ENCODE data around the gene ZNF700.
"Not testable (repeated sequence)": the region's sequence is repeated elsewhere in the genome, so short reads cannot be mapped to it uniquely, and the experiment has no call there.

Gene ZNF700

DNA sequence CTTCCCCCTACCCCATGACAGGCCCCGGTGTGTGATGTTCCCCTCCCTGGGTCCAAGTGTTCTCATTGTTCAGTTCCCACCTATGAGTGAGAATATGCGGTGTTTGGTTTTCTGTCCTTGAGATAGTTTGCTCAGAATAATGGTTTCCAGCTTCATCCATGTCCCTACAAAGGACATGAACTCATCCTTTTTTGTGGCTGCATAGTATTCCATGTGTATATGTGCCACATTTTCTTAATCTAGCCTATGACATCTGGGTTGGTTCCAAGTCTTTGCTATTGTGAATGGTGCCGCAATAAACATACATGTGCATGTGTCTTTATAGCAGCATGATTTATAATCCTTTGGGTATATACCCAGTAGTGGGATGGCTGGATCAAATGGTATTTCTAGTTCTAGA lies 13.5 kb downstream of the ZNF700 start:
- H3K9me3 ChIP-seq (ENCODE audit: control insufficient read depth, low read length): peaks cover 57% of the 10 kb centered on the region
- not testable (repeated sequence) for H2BK5ac ChIP-seq (ENCODE audit: low read depth, low read length, poor library complexity, severe bottlenecking); H3K4ac ChIP-seq (ENCODE audit: low read depth in 1 of 2, low read length in 2 of 2); H3K4me2 ChIP-seq (ENCODE audit: low read length, poor library complexity, severe bottlenecking); H3K4me1 ChIP-seq (ENCODE audit: control insufficient read depth, insufficient read depth, low read depth, low read length); H3K4me3 ChIP-seq (ENCODE audit: insufficient read depth in 1 of 2, low read depth in 1 of 2, low read length in 2 of 2); DNase-seq; H3K27me3 ChIP-seq (ENCODE audit: control insufficient read depth in 1 of 2, insufficient read depth in 1 of 2, low read length in 2 of 2); H3K27ac ChIP-seq (ENCODE audit: low read length, poor library complexity, severe bottlenecking); H4K8ac ChIP-seq (ENCODE audit: low read length); H3K9ac ChIP-seq (ENCODE audit: low read length); H2BK15ac ChIP-seq (ENCODE audit: low read depth, poor library complexity, severe bottlenecking); H4K91ac ChIP-seq (ENCODE audit: low read length); H2AFZ ChIP-seq (ENCODE audit: low read depth, low read length); H2AK5ac ChIP-seq (ENCODE audit: low read length, severe bottlenecking); H3K23ac ChIP-seq (ENCODE audit: low read length in 2 of 2); H3K14ac ChIP-seq (ENCODE audit: low read length in 2 of 2); H2BK120ac ChIP-seq (ENCODE audit: low read depth, low read length); H2BK12ac ChIP-seq (ENCODE audit: low read length in 2 of 2); H3K18ac ChIP-seq (ENCODE audit: low read depth in 1 of 2, low read length in 2 of 2)
- peaks cover 11% of the 10 kb centered on the region for H3K79me1 ChIP-seq (replicated peaks; ENCODE audit: low read length, poor library complexity, severe bottlenecking)
- 100% methylated on average over 1 of the region's 3 CpGs for WGBS
- peaks cover 10 to 37% of the 10 kb centered on the region in 2 experiments for H3K36me3 ChIP-seq (ENCODE audit: control insufficient read depth in 1 of 2, insufficient read depth in 2 of 2, low read depth in 1 of 2, low read length in 2 of 2)

DNA sequence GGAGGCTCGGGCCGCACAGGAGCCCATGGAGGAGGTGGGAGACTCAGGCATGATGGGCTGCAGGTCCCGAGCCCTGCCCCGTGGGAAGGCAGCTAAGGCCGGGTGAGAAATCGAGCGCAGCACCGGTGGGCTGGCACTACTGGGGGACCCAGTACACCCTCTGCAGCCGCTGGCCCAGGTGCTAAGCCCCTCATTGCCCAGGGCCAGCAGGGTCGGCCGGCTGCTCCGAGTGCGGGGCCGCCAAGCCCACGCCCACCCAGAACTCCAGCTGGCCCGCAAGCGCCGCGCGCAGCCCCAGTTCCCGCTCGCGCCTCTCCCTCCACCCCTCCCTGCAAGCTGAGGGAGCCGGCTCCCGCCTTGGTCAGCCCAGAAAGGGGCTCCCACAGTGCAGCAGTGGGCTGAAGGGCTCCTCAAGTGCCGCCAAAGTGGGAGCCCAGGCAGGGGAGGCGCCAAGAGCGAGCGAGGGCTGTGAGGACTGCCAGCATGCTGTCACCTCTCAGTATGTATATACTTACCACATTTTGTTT lies 16.5 kb downstream of the ZNF700 start:
- peak overlapping the region in 1 of 2 experiments; percentile 49 for H3K4me3 ChIP-seq (ENCODE audit: insufficient read depth in 1 of 2, low read depth in 1 of 2, low read length in 2 of 2)
- not testable (repeated sequence) for H2AFZ ChIP-seq (ENCODE audit: low read depth, low read length); DNase-seq; H2BK12ac ChIP-seq (ENCODE audit: low read length in 2 of 2); H3K23ac ChIP-seq (ENCODE audit: low read length in 2 of 2); H3K4me1 ChIP-seq (ENCODE audit: control insufficient read depth, insufficient read depth, low read depth, low read length); H2AK5ac ChIP-seq (ENCODE audit: low read length, severe bottlenecking); H3K4me2 ChIP-seq (ENCODE audit: low read length, poor library complexity, severe bottlenecking); H3K27me3 ChIP-seq (ENCODE audit: control insufficient read depth in 1 of 2, insufficient read depth in 1 of 2, low read length in 2 of 2); H2BK5ac ChIP-seq (ENCODE audit: low read depth, low read length, poor library complexity, severe bottlenecking); H3K4ac ChIP-seq (ENCODE audit: low read depth in 1 of 2, low read length in 2 of 2); H3K14ac ChIP-seq (ENCODE audit: low read length in 2 of 2); H3K27ac ChIP-seq (ENCODE audit: low read length, poor library complexity, severe bottlenecking); H3K18ac ChIP-seq (ENCODE audit: low read depth in 1 of 2, low read length in 2 of 2); H4K91ac ChIP-seq (ENCODE audit: low read length); H3K9ac ChIP-seq (ENCODE audit: low read length); H2BK15ac ChIP-seq (ENCODE audit: low read depth, poor library complexity, severe bottlenecking); H4K8ac ChIP-seq (ENCODE audit: low read length); H2BK120ac ChIP-seq (ENCODE audit: low read depth, low read length)
- H3K79me1 ChIP-seq (replicated peaks; ENCODE audit: low read length, poor library complexity, severe bottlenecking): peaks cover 31% of the 10 kb centered on the region
- 99% methylated on average over 13 of the region's 29 CpGs for WGBS
- peaks cover 28 to 50% of the 10 kb centered on the region in 2 experiments for H3K36me3 ChIP-seq (ENCODE audit: control insufficient read depth in 1 of 2, insufficient read depth in 2 of 2, low read depth in 1 of 2, low read length in 2 of 2)
- H3K9me3 ChIP-seq (ENCODE audit: control insufficient read depth, low read length): peaks cover 68% of the 10 kb centered on the region

DNA sequence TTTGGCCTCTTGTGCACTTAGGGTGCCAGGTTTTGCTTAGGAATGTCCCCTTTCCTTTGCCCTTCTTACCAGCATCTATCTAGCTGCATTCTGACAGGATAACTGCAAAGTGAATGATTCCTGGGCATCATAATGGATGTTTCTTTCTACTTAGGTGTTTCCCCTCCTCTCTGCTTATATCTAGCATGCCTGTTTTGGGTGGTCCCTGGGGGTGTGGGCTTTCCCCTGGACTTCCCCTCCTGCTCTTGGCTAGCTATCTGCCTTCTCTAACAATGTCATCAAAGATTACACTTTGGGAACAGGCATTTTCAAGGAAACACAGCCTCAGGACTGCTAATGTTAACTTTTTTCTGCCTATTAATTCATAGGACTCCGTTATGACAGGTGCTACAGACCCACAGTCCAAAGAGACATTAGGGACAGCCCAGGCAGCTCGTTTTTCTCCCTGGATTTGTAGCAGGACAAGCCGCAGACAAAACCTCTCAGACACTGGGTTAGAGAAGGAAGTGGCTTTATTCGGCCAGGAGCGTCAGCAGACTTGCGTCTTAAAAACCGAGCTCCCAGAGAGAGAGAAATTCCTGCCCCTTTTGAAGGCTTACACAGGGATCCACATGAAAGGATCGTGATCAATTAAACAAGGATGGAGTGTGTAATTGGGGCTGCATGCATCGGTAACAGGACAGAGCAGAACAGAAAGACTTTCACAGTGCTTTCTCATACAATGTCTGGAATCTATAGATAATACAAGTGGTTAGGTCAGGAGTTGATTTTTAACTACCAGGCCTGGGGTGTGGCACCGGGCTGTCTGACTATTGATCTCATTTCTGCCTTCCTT lies 17.3 kb downstream of the ZNF700 start:
- Histone ChIP-seq H2BK5ac (ENCODE audit: low read depth, low read length, poor library complexity, severe bottlenecking) (no peak overlapping the region), H4K8ac (ENCODE audit: low read length) (no peak overlapping the region), H3K27me3 (ENCODE audit: control insufficient read depth in 1 of 2, insufficient read depth in 1 of 2, low read length in 2 of 2) (no peaks in the 10 kb centered on the region), H2BK120ac (ENCODE audit: low read depth, low read length) (no peak overlapping the region), H2BK12ac (ENCODE audit: low read length in 2 of 2) (no peak overlapping the region), H3K36me3 (ENCODE audit: control insufficient read depth in 1 of 2, insufficient read depth in 2 of 2, low read depth in 1 of 2, low read length in 2 of 2) (peaks cover 36 to 56% of the 10 kb centered on the region in 2 experiments), H3K14ac (ENCODE audit: low read length in 2 of 2) (no peak overlapping the region), H3K4me2 (ENCODE audit: low read length, poor library complexity, severe bottlenecking) (no peak overlapping the region), H3K9ac (ENCODE audit: low read length) (no peak overlapping the region), H3K79me1 (replicated peaks; ENCODE audit: low read length, poor library complexity, severe bottlenecking) (peaks cover 33% of the 10 kb centered on the region), H2BK15ac (ENCODE audit: low read depth, poor library complexity, severe bottlenecking) (no peak overlapping the region), H3K9me3 (ENCODE audit: control insufficient read depth, low read length) (peaks cover 72% of the 10 kb centered on the region), H3K4ac (ENCODE audit: low read depth in 1 of 2, low read length in 2 of 2) (no peak overlapping the region), H3K27ac (ENCODE audit: low read length, poor library complexity, severe bottlenecking) (no peak overlapping the region), H3K23ac (ENCODE audit: low read length in 2 of 2) (no peak overlapping the region), H3K4me3 (ENCODE audit: insufficient read depth in 1 of 2, low read depth in 1 of 2, low read length in 2 of 2) (peak overlapping the region in 1 of 2 experiments; percentile 49), H3K4me1 (ENCODE audit: control insufficient read depth, insufficient read depth, low read depth, low read length) (no peaks in the 10 kb centered on the region), H3K18ac (ENCODE audit: low read depth in 1 of 2, low read length in 2 of 2) (no peak overlapping the region), H2AK5ac (ENCODE audit: low read length, severe bottlenecking) (no peak overlapping the region), H2AFZ (ENCODE audit: low read depth, low read length) (no peak overlapping the region), H4K91ac (ENCODE audit: low read length) (no peak overlapping the region)
- 96% methylated on average over 10 of the region's 10 CpGs for WGBS
- no peak for DNase-seq

DNA sequence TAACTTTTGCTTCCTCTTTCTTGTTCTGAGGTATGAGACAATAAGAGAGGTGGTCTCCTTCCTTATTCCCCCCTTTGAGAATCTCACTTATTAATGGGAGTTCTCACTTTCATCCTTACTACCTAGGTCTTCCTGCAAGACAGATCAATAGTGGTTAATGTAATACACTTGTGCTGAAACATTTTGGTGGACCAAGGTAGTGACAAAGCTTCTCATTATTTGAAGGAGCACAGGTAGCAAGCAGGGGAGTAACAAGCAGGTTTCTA lies 17.9 kb downstream of the ZNF700 start:
- Histone ChIP-seq H2BK5ac (ENCODE audit: low read depth, low read length, poor library complexity, severe bottlenecking) (no peak overlapping the region), H3K36me3 (ENCODE audit: control insufficient read depth in 1 of 2, insufficient read depth in 2 of 2, low read depth in 1 of 2, low read length in 2 of 2) (peaks cover 41 to 59% of the 10 kb centered on the region in 2 experiments), H2AK5ac (ENCODE audit: low read length, severe bottlenecking) (no peak overlapping the region), H3K4ac (ENCODE audit: low read depth in 1 of 2, low read length in 2 of 2) (no peak overlapping the region), H2BK12ac (ENCODE audit: low read length in 2 of 2) (no peak overlapping the region), H3K9me3 (ENCODE audit: control insufficient read depth, low read length) (peaks cover 75% of the 10 kb centered on the region), H3K27me3 (ENCODE audit: control insufficient read depth in 1 of 2, insufficient read depth in 1 of 2, low read length in 2 of 2) (no peaks in the 10 kb centered on the region), H4K91ac (ENCODE audit: low read length) (no peak overlapping the region), H3K4me3 (ENCODE audit: insufficient read depth in 1 of 2, low read depth in 1 of 2, low read length in 2 of 2) (peak overlapping the region in 1 of 2 experiments; percentile 49), H3K4me1 (ENCODE audit: control insufficient read depth, insufficient read depth, low read depth, low read length) (no peaks in the 10 kb centered on the region), H2BK15ac (ENCODE audit: low read depth, poor library complexity, severe bottlenecking) (no peak overlapping the region), H3K4me2 (ENCODE audit: low read length, poor library complexity, severe bottlenecking) (no peak overlapping the region), H3K9ac (ENCODE audit: low read length) (no peak overlapping the region), H2AFZ (ENCODE audit: low read depth, low read length) (no peak overlapping the region), H3K23ac (ENCODE audit: low read length in 2 of 2) (no peak overlapping the region), H3K14ac (ENCODE audit: low read length in 2 of 2) (no peak overlapping the region), H3K18ac (ENCODE audit: low read depth in 1 of 2, low read length in 2 of 2) (no peak overlapping the region), H2BK120ac (ENCODE audit: low read depth, low read length) (no peak overlapping the region), H3K79me1 (replicated peaks; ENCODE audit: low read length, poor library complexity, severe bottlenecking) (peaks cover 35% of the 10 kb centered on the region), H3K27ac (ENCODE audit: low read length, poor library complexity, severe bottlenecking) (no peak overlapping the region), H4K8ac (ENCODE audit: low read length) (no peak overlapping the region)
- DNase-seq: no peak
